ENCODE measurements around the gene CHRNB2. TPM values are rescaled to one million over a fixed set of nuclear protein-coding genes. Genes with fewer than 3 reads are reported as not detected.

CHRNB2 gene
- total and polyA plus RNA-seq, 9 of the 15 experiments (the other 6 are each of a cell fraction or from before 2014, with no cell fraction given), result 0.01 TPM; not detected in 8

- no peak overlapping the region for H2AFZ ChIP-seq (ENCODE audit: low read depth, low read length)
- CTCF ChIA-PET (ENCODE audit: low intra/inter-chr PET ratio), result no interaction called here
- H3K9me3 ChIP-seq (replicated peaks; ENCODE audit: control insufficient read depth, insufficient read depth, low read depth, low read length), result peaks cover 2% of the 10 kb centered on the region; the same call in 1 of the 2 replicates
- no peak overlapping the region for H3K4me3 ChIP-seq
- TF ChIP-seq ZNF41 (CRISPR knock-in tag; conservative IDR thresholded peaks at IDR 0.05) (no peak), JUNB (CRISPR knock-in tag; conservative IDR thresholded peaks at IDR 0.05) (no peak), SMAD3 (CRISPR knock-in tag; conservative IDR thresholded peaks at IDR 0.05) (no peak), AFF1 (IDR thresholded peaks at IDR 0.05; ENCODE audit: low read depth in 1 of 2, partially characterized antibody in 2 of 2) (no peak), SPI1 (IDR thresholded peaks at IDR 0.05; ENCODE audit: borderline replicate concordance, low read depth, low read length) (no peak), HEY1 (CRISPR knock-in tag; IDR thresholded peaks at IDR 0.05; ENCODE audit: borderline replicate concordance) (no peak), MEIS2 (IDR thresholded peaks at IDR 0.05; ENCODE audit: partially characterized antibody) (peak; percentile 75), ZNF12 (CRISPR knock-in tag; IDR thresholded peaks at IDR 0.05) (no peak), ZFPM2 (CRISPR knock-in tag; IDR thresholded peaks at IDR 0.05) (no peak), TRIM24 (IDR thresholded peaks at IDR 0.05) (no peak), PKNOX1 (IDR thresholded peaks at IDR 0.05) (peak; percentile 68; the same call in 1 of the 2 replicates), ZNF217 (CRISPR knock-in tag; IDR thresholded peaks at IDR 0.05) (no peak)
- 82% methylated on average over 3 of the region's 3 CpGs for WGBS (ENCODE audit: insufficient coverage, low coverage, missing lambda C conversion rate)
- DNase-seq (ENCODE audit: extremely low read depth in 1 of 4, low spot score in 3 of 4) (no peak), FAIRE-seq (no peak), ATAC-seq (no peak)
- H3K36me3 ChIP-seq (ENCODE audit: control insufficient read depth, insufficient read depth, low read length), result peaks cover 36% of the 10 kb centered on the region; the same call in 2 of the 3 replicates
- peaks cover 86% of the 10 kb centered on the region for H3K79me2 ChIP-seq (ENCODE audit: control insufficient read depth, insufficient read depth, low read length)
- no peaks in the 10 kb centered on the region for H3K9me1 ChIP-seq (ENCODE audit: control insufficient read depth, insufficient read depth, low read length)
- POLR2A ChIA-PET, result no interaction called here
- no peak overlapping the region for H3K4me2 ChIP-seq (ENCODE audit: insufficient read depth, low read length)
- no peaks in the 10 kb centered on the region for H3K27me3 ChIP-seq (ENCODE audit: control insufficient read depth in 2 of 2, insufficient read depth in 2 of 2, low read length in 2 of 2)
- H3K9ac ChIP-seq (ENCODE audit: insufficient read depth in 1 of 2, low read depth in 2 of 2, low read length in 2 of 2), result no peak overlapping the region
- no peaks in the 10 kb centered on the region; the same call in 1 of the 2 replicates for H4K20me1 ChIP-seq (replicated peaks; ENCODE audit: control insufficient read depth, insufficient read depth, low read length)
- in situ Hi-C loops (cut with MboI), result no loop called here
- peaks cover 13 to 15% of the 10 kb centered on the region in 2 experiments for H3K4me1 ChIP-seq (replicated peaks in 1 of 2; ENCODE audit: control insufficient read depth in 2 of 2, insufficient read depth in 2 of 2, low read length in 2 of 2)
- no TSS peak for BruUV-seq (replicated peaks)
- H3K27ac ChIP-seq (ENCODE audit: extremely low read depth, low read depth, low read length), result no peak overlapping the region
- intact Hi-C loops (cut with micrococcal nuclease), result no loop called here
Observed at GRCh38 chr1:154623358-154623757, 55.8 kb downstream of the CHRNB2 start.
